Stimulated activated CD8-positive, alpha-beta memory T cell treated with anti-CD3 and anti-CD28 coated beads, Interleukin-15, amount 100 ng/mL, for 24 hours (primary cell): Measurements from ENCODE around the gene NUP107.
A peak's percentile ranks its signal among the peaks of the same experiment; 100 is the strongest.
"Not testable (repeated sequence)": the region's sequence is repeated elsewhere in the genome, so short reads cannot be mapped to it uniquely, and the experiment has no call there.

Source experiments
- DNase-seq: peaks from one replicate; pipeline ENCODE4 v3.0.0-alpha.2; 2020; ENCODE audit warnings: low read depth

NUP107 gene

GRCh38 chr12:68686595-68687521, at the start of gene NUP107:
TSS of gene NUP107 (plus strand) at chr12:68686978. CDS start at chr12:68687066, 88 bp downstream.
- peak; percentile 93 for DNase-seq

DNA sequence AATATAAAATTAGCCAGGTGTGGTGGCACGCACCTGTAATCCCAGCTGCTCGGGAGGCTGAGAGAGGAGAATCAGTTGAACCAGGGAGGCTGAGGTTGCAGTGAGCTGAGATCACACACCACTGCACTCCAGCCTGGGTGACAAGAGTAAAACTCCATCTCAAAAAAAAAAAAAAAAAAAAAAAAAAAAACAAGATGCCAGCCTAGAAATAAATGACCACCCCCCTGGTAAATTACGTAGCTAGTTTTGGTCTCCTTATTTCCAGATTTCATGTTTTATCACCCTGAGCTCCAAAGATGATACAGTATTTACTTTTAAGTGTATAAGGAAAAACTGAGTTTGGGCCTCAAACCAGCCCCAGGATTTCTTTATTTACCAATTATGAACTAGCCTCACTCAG, 49.3 kb upstream of the NUP107 start:
- not testable (repeated sequence) for DNase-seq

DNA sequence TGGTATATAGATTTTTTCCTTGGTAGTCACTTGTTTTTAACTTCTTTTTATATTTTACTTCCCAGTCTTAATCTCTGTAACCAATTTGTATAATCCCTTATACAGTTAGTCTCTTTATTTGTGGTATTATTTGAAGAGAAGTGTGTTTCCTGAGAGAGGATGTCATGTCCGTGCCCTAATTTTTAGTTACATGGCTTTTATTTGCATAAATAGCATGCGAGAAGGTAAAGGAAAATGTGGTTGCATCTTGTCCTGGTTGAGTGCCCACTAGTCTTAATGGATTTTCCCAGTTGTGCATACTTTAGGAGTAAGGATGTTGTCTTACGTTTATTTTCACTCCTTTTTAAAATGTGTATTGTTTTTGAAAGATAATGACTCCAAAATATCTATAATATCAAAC, 48.6 kb upstream of the NUP107 start:
- DNase-seq, result no peak

- DNase-seq, result no peak
These were observed 47.9 kb upstream of the NUP107 start for GRCh38 chr12:68638721-68639395.

- DNase-seq, result no peak
These were observed 47.4 kb upstream of the NUP107 start for GRCh38 chr12:68639396-68639767.

- DNase-seq, result no peak
These were observed 45.6 kb upstream of the NUP107 start for GRCh38 chr12:68641138-68641537.

DNA sequence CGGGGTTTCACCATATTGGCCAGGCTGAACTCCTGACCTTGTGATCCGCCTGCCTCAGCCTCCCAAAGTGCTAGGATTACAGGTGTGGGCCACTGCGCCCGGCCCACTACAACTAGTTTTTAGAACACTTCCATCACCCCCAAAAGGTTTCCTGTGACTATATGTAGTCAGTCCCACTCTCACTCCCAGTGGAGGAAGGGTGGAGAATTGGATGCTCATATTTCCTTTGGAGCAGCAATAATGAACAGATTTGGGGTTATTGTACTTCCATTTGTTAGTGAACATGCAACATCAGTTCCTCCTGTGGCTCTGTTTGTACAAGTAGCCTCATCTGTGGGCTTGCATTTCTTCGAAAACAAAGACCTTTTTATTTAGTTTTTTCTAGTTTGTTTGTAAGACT, 40.3 kb upstream of the NUP107 start:
- no peak for DNase-seq

GRCh38 chr12:68647507-68647906, 39.3 kb upstream of the NUP107 start:
- DNase-seq, result no peak

- DNase-seq, result no peak
These were observed 38.6 kb upstream of the NUP107 start for GRCh38 chr12:68648179-68648578.

DNA sequence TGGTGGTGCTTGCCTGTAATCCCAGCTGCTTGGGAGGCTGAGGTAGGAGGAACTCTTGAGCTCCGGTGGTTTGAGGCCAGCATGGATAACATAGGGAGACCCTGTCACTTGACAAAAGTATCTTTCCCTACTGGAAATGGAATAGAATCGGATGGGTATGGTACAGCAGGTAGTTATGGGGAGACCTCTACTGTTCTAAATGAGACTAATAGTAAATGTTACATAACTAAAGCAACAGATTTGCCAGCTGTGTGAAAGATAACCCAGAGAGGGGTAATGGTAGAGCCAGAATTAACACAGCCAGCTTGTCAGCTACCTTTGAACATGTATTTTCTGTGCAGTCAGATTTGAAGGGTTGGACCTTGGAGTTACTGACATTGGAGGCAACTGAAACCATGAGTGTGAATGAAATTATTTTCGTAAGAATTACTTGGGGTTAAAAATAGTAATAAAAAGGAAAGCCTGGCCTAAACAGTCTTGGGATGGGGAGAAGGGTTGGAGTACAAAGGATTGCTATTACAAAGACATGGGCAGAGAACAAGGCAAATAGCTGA, 21.7 kb upstream of the NUP107 start:
- no peak for DNase-seq

GRCh38 chr12:68667291-68667690, 19.5 kb upstream of the NUP107 start:
- DNase-seq, result no peak

DNA sequence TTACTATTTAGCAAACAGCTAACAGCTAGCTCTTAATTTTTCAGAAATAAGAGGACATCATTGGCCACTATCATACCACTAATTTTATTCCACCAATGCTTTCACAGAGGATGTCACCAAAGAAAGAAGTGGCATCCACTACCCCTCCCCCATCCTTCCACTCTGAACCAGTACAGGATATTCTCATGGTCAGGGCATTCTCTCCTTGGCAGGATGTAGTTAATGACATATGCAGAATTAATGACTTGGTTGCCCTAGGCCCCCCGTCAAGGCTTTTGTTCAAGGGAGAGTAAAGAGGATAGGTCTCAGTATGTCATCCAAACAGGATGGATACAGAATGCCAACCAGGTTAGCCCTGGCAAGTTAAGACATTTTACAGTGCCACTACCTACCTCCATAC, 18.9 kb upstream of the NUP107 start:
- DNase-seq, result no peak

DNA sequence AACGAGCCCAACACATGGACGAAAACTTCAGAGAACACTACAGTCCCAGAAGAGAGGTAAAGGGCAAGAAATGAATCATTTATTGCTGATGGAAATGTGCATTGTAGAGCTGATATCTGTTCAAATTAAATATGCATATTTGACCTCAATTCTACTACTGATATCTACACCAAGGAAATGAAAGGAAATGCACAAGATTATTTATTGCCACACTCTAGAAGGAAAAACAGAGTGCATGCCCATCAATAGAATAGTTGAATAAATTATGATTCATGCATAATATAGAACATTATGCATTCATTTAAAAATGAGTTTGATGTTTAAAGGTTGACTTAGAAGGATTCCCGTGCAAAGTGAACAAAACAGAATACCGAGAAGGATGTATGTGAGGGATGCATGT, 15.6 kb upstream of the NUP107 start:
- no peak for DNase-seq

DNA sequence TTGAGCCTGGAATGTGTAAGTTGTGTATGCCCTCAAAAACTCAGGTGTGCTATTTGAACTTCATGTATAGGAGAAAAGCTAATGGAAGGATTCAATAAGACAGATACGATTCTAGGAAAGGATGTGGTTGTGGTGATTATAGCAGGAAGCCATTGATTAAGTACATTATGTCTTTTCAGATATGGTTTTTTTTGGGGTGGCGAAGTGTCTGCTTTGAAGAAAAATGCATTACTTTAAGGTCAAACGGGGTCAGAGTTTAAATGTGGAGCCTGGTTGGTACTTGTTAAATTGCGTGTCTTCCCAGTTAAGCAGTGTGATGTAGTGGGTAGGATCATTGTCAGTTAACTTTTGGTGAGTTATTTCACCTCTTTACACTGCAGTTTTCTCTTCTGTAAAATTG, 13.0 kb upstream of the NUP107 start:
- DNase-seq, result no peak

DNA sequence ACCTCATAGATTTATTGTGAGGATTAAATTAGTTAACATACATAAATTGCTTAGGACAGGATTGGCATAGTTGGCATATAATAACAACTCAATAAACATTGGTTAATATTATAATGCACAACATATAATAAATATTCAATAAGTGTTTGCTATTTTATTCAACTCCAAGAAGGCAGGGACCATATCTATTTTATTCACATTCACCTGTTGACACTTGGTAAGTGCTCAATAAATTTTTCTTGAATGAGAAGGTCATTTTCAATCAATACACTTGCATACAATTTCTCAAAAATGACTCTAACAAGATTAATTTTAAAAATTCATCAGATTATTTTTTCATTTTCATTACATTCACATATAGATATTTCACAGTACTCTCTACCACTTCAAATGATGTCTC, 12.4 kb upstream of the NUP107 start:
- DNase-seq, result no peak

- no peak for DNase-seq
These were observed 11.5 kb upstream of the NUP107 start for GRCh38 chr12:68675101-68675842.

DNA sequence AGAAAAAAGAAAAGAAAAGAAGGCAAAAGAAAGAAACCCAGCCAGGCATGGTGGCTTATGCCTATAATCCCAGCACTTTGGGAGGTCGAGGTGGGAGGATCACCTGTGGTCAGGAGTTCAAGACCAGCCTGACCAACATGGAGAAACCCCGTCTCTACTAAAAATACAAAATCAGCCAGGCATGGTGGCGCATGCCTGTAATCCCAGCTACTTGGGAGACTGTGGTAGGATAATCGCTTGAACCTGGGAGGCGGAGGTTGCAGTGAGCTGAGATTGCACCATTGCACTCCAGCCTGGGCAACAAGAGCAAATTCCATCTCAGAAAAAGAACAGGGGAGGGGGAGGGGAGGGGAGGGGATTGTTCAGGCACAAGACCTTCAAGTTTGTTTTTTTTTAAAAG, 9.9 kb upstream of the NUP107 start:
- not testable (repeated sequence) for DNase-seq

GRCh38 chr12:68686262-68686594, 550 bp upstream of the NUP107 start:
- DNase-seq, result no peak

- no peak for DNase-seq
These were observed 8.7 kb downstream of the NUP107 start for GRCh38 chr12:68695454-68695853.

- DNase-seq, result no peak
These were observed 12.7 kb downstream of the NUP107 start for GRCh38 chr12:68699486-68699885.

DNA sequence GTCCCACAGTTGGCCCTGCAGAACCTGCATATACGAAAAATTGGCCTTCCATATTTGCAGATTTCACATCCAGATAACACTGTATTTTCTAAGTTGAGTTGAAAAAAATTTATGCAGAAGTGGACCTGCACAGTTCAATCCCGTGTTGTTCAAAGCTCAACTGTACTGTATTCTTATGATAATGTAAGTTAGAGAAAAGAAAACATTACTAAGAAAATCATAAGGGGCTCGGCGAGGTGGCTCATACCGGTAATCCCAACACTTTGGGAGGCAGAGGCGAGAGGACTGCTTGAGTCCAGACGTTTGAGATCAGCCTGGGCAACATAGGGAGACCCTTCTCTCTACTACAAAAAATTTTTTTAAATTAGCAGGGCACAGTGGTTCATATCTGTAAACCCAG, 41.0 kb downstream of the NUP107 start:
- DNase-seq, result no peak

- DNase-seq, result no peak
These were observed 46.9 kb downstream of the NUP107 start for GRCh38 chr12:68733661-68734071.

GRCh38 chr12:68739891-68740290, 53.1 kb downstream of the NUP107 start:
- no peak for DNase-seq
